A673 (cell line): ENCODE measurements around the gene LRCOL1. TPM values are rescaled to one million over a fixed set of nuclear protein-coding genes. Genes with fewer than 3 reads are reported as not detected.

Experiments used
- BruUV-seq: library from RNA; stranded (reverse); fragments of 400-500 nt; replicated peaks from 2 replicates; lab custom pipeline; 2021; lab: Mats Ljungman, UMichigan
- CTCF ChIA-PET: fragments of 300-600 bp; sonication (Branson Sonifier 250); formaldehyde crosslinking; loops from one replicate; lab custom pipeline; 2022; ENCODE audit warnings: antibody characterized with exemption; lab: Charles Lee
- POLR2A ChIA-PET: fragments of 300-600 bp; sonication (Branson Sonifier 250); formaldehyde crosslinking; loops from one replicate; lab custom pipeline; 2022; ENCODE audit warnings: antibody characterized with exemption; ENCODE audit not compliant: low non-redundant PET; lab: Charles Lee
- DNase-seq: peaks from one replicate; pipeline ENCODE4 v3.0.0-alpha.2; 2015; ENCODE audit warnings: low spot score
- H3K27ac ChIP-seq: fragments of 200-600 bp; sonication (generic); 2 replicates; pipeline ENCODE4 v1.5.1; 2016; ENCODE audit warnings: mixed run types, low read depth, mild to moderate bottlenecking, mixed read lengths, antibody characterized with exemption, low read length; ENCODE audit not compliant: poor library complexity, severe bottlenecking
- H3K27me3 ChIP-seq: fragments of 200-600 bp; sonication (generic); replicated peaks from 2 replicates; pipeline ENCODE4 v1.6.1; 2017; ENCODE audit warnings: mixed run types, low read depth, mild to moderate bottlenecking, mixed read lengths, antibody characterized with exemption, low read length; ENCODE audit not compliant: insufficient read depth, poor library complexity
- H3K36me3 ChIP-seq: fragments of 200-600 bp; sonication (generic); 2 replicates; pipeline ENCODE4 v1.6.1; 2016; ENCODE audit warnings: mixed run types, mild to moderate bottlenecking, mixed read lengths, antibody characterized with exemption, low read length; ENCODE audit not compliant: insufficient read depth, poor library complexity, severe bottlenecking
- H3K4me1 ChIP-seq: fragments of 200-600 bp; sonication (generic); 2 replicates; pipeline ENCODE4 v1.6.1; 2017; ENCODE audit warnings: mixed run types, mild to moderate bottlenecking, mixed read lengths, antibody characterized with exemption, low read length; ENCODE audit not compliant: insufficient read depth, poor library complexity, severe bottlenecking
- H3K4me3 ChIP-seq: fragments of 200-600 bp; sonication (generic); 2 replicates; pipeline ENCODE4 v1.5.1; 2016; ENCODE audit warnings: low read depth, mixed run types, mild to moderate bottlenecking, mixed read lengths, low read length; ENCODE audit not compliant: poor library complexity, severe bottlenecking
- H3K9me3 ChIP-seq: fragments of 200-600 bp; sonication (generic); 2 replicates; pipeline ENCODE4 v1.6.1; 2016; ENCODE audit warnings: mixed run types, low read depth, mild to moderate bottlenecking, mixed read lengths, antibody characterized with exemption, low read length; ENCODE audit not compliant: poor library complexity, severe bottlenecking
- EZH2 ChIP-seq: fragments of 200-600 bp; sonication (generic); IDR thresholded peaks from 2 replicates; pipeline ENCODE4 v1.6.1; 2017; ENCODE audit warnings: borderline replicate concordance, low read depth, mild to moderate bottlenecking, mixed read lengths, antibody characterized with exemption, low read length; ENCODE audit not compliant: poor library complexity, severe bottlenecking
- intact Hi-C: fragments of 100-400 bp; cut with micrococcal nuclease; formaldehyde crosslinking; loops from one replicate; pipeline ENCODE4 v1.10.0; 2022; ENCODE audit not compliant: unreplicated experiment
- microRNA-seq: library from miRNA; unstranded; fragments of <30 nt; microRNA quantifications from one replicate; pipeline ENCODE4 v1.2.0, GENCODE V29; 2021
- total RNA-seq: library from RNA; stranded (reverse); gene quantifications from 2 replicates; pipeline ENCODE4 v1.2.3, GENCODE V29; 2021
- TF ChIP-seq, protein P1 (sequence below): fragments of 300-800, 200-600 bp; sonication (generic); conservative IDR thresholded peaks from 2 replicates; pipeline ENCODE4 v1.5.1; 2017; ENCODE audit warnings: low read depth, mild to moderate bottlenecking, antibody characterized with exemption, low read length, moderate library complexity, mixed read lengths

Gene LRCOL1
- total RNA-seq, 1 experiment from 2014 or later, result not detected

DNA sequence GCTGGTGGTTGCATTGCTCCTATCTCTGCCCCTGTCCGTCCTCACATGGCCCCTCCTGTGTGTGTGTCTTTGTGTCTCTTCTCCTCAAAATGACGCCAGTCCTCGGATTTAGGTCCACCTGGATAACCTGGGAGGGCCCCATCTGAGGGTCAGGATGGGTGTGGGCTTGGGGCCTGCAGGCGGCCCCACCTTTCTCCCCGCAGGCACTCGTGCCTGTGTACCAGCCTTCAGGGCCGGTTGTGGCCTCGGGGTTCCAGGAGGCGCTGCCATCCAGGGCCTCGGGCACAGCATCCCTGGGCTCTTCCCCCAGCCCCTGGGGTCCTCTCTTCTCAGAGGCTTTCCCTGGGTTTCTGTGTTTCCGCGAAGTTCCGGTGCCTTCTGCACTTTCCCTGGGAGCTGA is 54.7 kb downstream of the LRCOL1 start:
- Histone ChIP-seq H3K27ac (no peak overlapping the region), H3K4me1 (no peaks in the 10 kb centered on the region), H3K36me3 (no peaks in the 10 kb centered on the region), H3K27me3 (no peaks in the 10 kb centered on the region), H3K9me3 (no peaks in the 10 kb centered on the region), H3K4me3 (no peak overlapping the region)
- DNase-seq, result no peak
- CTCF ChIA-PET, result no interaction called here
- POLR2A ChIA-PET, result no interaction called here
- TF ChIP-seq, protein P1, sequence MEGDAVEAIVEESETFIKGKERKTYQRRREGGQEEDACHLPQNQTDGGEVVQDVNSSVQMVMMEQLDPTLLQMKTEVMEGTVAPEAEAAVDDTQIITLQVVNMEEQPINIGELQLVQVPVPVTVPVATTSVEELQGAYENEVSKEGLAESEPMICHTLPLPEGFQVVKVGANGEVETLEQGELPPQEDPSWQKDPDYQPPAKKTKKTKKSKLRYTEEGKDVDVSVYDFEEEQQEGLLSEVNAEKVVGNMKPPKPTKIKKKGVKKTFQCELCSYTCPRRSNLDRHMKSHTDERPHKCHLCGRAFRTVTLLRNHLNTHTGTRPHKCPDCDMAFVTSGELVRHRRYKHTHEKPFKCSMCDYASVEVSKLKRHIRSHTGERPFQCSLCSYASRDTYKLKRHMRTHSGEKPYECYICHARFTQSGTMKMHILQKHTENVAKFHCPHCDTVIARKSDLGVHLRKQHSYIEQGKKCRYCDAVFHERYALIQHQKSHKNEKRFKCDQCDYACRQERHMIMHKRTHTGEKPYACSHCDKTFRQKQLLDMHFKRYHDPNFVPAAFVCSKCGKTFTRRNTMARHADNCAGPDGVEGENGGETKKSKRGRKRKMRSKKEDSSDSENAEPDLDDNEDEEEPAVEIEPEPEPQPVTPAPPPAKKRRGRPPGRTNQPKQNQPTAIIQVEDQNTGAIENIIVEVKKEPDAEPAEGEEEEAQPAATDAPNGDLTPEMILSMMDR, result no peak
- no peak for TF ChIP-seq EZH2
- intact Hi-C loops, result no loop called here
- no TSS peak for BruUV-seq

DNA sequence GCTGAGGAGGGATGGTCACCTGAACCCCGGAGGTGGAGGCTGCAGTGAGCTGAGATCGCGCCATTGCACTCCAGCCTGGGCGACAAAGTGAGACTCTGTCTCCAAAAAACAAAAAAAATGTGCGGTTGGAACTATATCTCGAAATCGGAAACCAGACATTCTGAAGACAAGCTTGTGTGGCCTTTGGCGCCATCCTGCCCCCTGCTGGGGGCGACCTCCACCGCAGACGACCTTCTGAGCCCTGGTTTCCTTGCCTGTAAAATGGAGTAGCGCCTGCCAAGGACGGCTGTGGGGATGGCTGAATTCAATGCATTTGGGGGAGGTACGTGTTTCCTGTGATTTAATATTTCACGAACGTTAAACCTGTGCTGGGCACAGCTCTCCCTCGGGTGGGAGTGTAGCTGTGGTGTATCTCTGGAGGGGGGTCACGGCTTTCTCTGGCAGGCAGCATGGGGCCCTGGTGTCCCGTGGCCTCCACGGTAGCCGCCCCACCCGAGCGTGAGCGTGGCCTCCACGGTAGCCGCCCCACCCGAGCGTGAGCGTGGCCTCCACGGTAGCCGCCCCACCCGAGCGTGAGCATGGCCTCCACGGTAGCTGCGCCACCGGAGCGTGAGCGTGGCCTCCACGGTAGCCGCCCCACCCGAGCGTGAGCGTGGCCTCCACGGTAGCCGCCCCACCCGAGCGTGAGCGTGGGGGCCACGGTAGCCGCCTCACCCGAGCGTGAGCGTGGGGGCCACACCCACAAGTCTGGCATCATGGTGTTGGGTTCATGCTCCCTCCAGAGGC is 55.3 kb downstream of the LRCOL1 start:
- no TSS peak for BruUV-seq
- no peaks in the 10 kb centered on the region for H3K36me3 ChIP-seq
- H3K4me1 ChIP-seq, result no peaks in the 10 kb centered on the region
- ChIA-PET POLR2A (no interaction called here), CTCF (interaction anchor here (0.8 to 1.0 kb wide), 2 partner anchors 94 to 141 kb away, joined by 3 to 4 read pairs; no protein-coding TSS in a partner anchor)
- no peak overlapping the region for H3K27ac ChIP-seq
- no peaks in the 10 kb centered on the region for H3K27me3 ChIP-seq
- DNase-seq, result peak; percentile 37
- no peak overlapping the region for H3K4me3 ChIP-seq
- H3K9me3 ChIP-seq, result no peaks in the 10 kb centered on the region
- intact Hi-C loops, result no loop called here
- TF ChIP-seq, protein P1, result peak; percentile 43
- TF ChIP-seq EZH2, result no peak

Small RNA genes within 50 kb of the gene (microRNA-seq; reads per million reads assigned to microRNA genes)
- gene MIR6763, result 6.7 reads per million, percentile 22 among the genes with 10 or more reads in this experiment

Other genes starting within 250 kb of the LRCOL1 start
- 111 and 130 TPM in 2 replicates for gene FBRSL1, start 120.4 kb downstream of the LRCOL1 start, total RNA-seq
- gene P2RX2, start 8.2 kb upstream of the LRCOL1 start, total RNA-seq, result 0.17 TPM in 1 of 2 replicates, not detected in the other
- 229 and 239 TPM in 2 replicates for gene POLE, start 76.8 kb upstream of the LRCOL1 start, total RNA-seq
- gene PXMP2, start 77.0 kb upstream of the LRCOL1 start, total RNA-seq, result 52.2 and 52.6 TPM in 2 replicates
- gene PGAM5, start 100.3 kb upstream of the LRCOL1 start, total RNA-seq, result 108 and 121 TPM in 2 replicates
- gene ANKLE2, start 151.2 kb upstream of the LRCOL1 start, total RNA-seq, result 103 and 107 TPM in 2 replicates
- 54.5 and 58.4 TPM in 2 replicates for gene GOLGA3, start 218.3 kb upstream of the LRCOL1 start, total RNA-seq